GM23338 (cell line): ENCODE results near the gene SMOC1. TPM values are rescaled to one million over a fixed set of nuclear protein-coding genes. Genes with fewer than 3 reads are reported as not detected.

Source experiments
- ATAC-seq: fragments of 200-7000 bp; cut with Tn5 transposase; 3 replicates; pipeline ENCODE4 v1.9.1; 2020
- DNase-seq: peaks from one replicate; pipeline ENCODE4 v3.0.0-alpha.2; 2015; ENCODE audit warnings: low spot score
- H2AFZ ChIP-seq: fragments of 200-600 bp; sonication (generic); 2 replicates; pipeline ENCODE4 v1.8.0; 2016; ENCODE audit warnings: antibody characterized with exemption, mild to moderate bottlenecking, moderate library complexity
- H3F3A ChIP-seq: fragments of 200-600 bp; sonication (generic); replicated peaks from 2 replicates; pipeline ENCODE4 v1.8.0; 2017; ENCODE audit warnings: antibody characterized with exemption, mixed run types, low read depth
- H3K27ac ChIP-seq: fragments of 200-600 bp; sonication (generic); 2 replicates; pipeline ENCODE4 v1.6.1; 2016; ENCODE audit warnings: low read depth
- H3K27me3 ChIP-seq: fragments of 200-600 bp; sonication (generic); 2 replicates; pipeline ENCODE4 v1.8.0; 2016; ENCODE audit warnings: mild to moderate bottlenecking, mixed run types, moderate library complexity; ENCODE audit not compliant: insufficient read depth
- H3K36me3 ChIP-seq: fragments of 200-600 bp; sonication (generic); 2 replicates; pipeline ENCODE4 v1.8.0; 2016; ENCODE audit warnings: mild to moderate bottlenecking; ENCODE audit not compliant: insufficient read depth
- H3K4me1 ChIP-seq: fragments of 200-600 bp; sonication (generic); 2 replicates; pipeline ENCODE4 v1.8.0; 2016; ENCODE audit warnings: mild to moderate bottlenecking, moderate library complexity; ENCODE audit not compliant: insufficient read depth
- H3K4me2 ChIP-seq: fragments of 200-600 bp; sonication (generic); 2 replicates; pipeline ENCODE4 v1.7.1; 2017; ENCODE audit warnings: mixed run types
- H3K4me3 ChIP-seq: fragments of 200-600 bp; sonication (generic); 2 replicates; pipeline ENCODE4 v1.6.1; 2016; ENCODE audit warnings: mixed run types
- H3K79me2 ChIP-seq: fragments of 200-600 bp; sonication (generic); replicated peaks from 2 replicates; pipeline ENCODE4 v1.8.0; 2017; ENCODE audit warnings: mild to moderate bottlenecking; ENCODE audit not compliant: insufficient read depth
- H3K9me2 ChIP-seq: fragments of 200-600 bp; sonication (generic); 2 replicates; pipeline ENCODE4 v1.8.0; 2017; ENCODE audit not compliant: insufficient read depth
- H4K20me1 ChIP-seq: fragments of 200-600 bp; sonication (generic); replicated peaks from 2 replicates; pipeline ENCODE4 v1.8.0; 2017; ENCODE audit warnings: mild to moderate bottlenecking; ENCODE audit not compliant: insufficient read depth
- H3K27ac Mint-ChIP-seq: 2 replicates; pipeline ENCODE4 v1.8.0; 2020; ENCODE audit warnings: inconsistent platforms, mild to moderate bottlenecking, moderate library complexity, mixed read lengths
- H3K27me3 Mint-ChIP-seq: 3 replicates; pipeline ENCODE4 v1.8.0; 2022; ENCODE audit warnings: low read depth, mild to moderate bottlenecking, moderate library complexity, mixed read lengths, inconsistent platforms; ENCODE audit not compliant: insufficient read depth, poor library complexity
- H3K36me3 Mint-ChIP-seq: 3 replicates; pipeline ENCODE4 v1.8.0; 2021; ENCODE audit warnings: low read depth, mild to moderate bottlenecking, inconsistent platforms, moderate library complexity, mixed read lengths
- H3K4me1 Mint-ChIP-seq: 3 replicates; pipeline ENCODE4 v1.8.0; 2020; ENCODE audit warnings: mild to moderate bottlenecking, inconsistent platforms, mixed read lengths
- H3K4me3 Mint-ChIP-seq: 3 replicates; pipeline ENCODE4 v1.8.0; 2021; ENCODE audit warnings: moderate library complexity, mild to moderate bottlenecking, inconsistent platforms, mixed read lengths
- H3K9me3 Mint-ChIP-seq: 3 replicates; pipeline ENCODE4 v1.8.0; 2020; ENCODE audit warnings: moderate library complexity, mild to moderate bottlenecking, inconsistent platforms, mixed read lengths
- CREB1 ChIP-seq: fragments of 250-450 bp; sonication (Bioruptor Pico); IDR thresholded peaks from 2 replicates; pipeline ENCODE4 v1.5.0; 2020; ENCODE audit warnings: low read depth, mild to moderate bottlenecking, moderate library complexity
- EZH2 ChIP-seq: fragments of 200-600 bp; sonication (generic); IDR thresholded peaks from one replicate; pipeline ENCODE4 v1.8.0; 2017; ENCODE audit warnings: antibody characterized with exemption, mild to moderate bottlenecking, low read depth; ENCODE audit not compliant: unreplicated experiment
- EZH2phosphoT487 ChIP-seq: fragments of 200-600 bp; sonication (generic); IDR thresholded peaks from one replicate; pipeline ENCODE4 v1.8.1; 2018; ENCODE audit warnings: antibody characterized with exemption; ENCODE audit not compliant: unreplicated experiment
- NANOG ChIP-seq: IDR thresholded peaks from 2 replicates; pipeline ENCODE4 v1.6.1; 2016; ENCODE audit warnings: antibody characterized with exemption, borderline replicate concordance
- POLR2AphosphoS5 ChIP-seq: IDR thresholded peaks from 2 replicates; pipeline ENCODE4 v1.6.1; 2016; ENCODE audit warnings: antibody characterized with exemption, low read depth
- STAT1 ChIP-seq: IDR thresholded peaks from one replicate; pipeline ENCODE4 v1.6.1; 2016; ENCODE audit warnings: antibody characterized with exemption; ENCODE audit not compliant: unreplicated experiment
- ZNF114 ChIP-seq: fragments of 250-450 bp; sonication (Bioruptor Pico); IDR thresholded peaks from 2 replicates; pipeline ENCODE4 v1.5.0; 2020; ENCODE audit warnings: mild to moderate bottlenecking, moderate library complexity
- ZNF331 ChIP-seq: fragments of 250-450 bp; sonication (Bioruptor Pico); IDR thresholded peaks from 2 replicates; pipeline ENCODE4 v1.5.0; 2020; ENCODE audit warnings: low read depth, mild to moderate bottlenecking, moderate library complexity
- polyA plus RNA-seq: library from polyadenylated mRNA; unstranded; fragments of >200 nt; fragmentation: Nextera tagmentation; extraction: Ambion mirVana; gene quantifications from 2 replicates; pipeline ENCODE4 v1.2.1, GENCODE V29; 2016
- total RNA-seq: library from RNA; depleted of rRNA; stranded (reverse); fragments of >200 nt; shearing (Covaris generic); gene quantifications from 2 replicates; pipeline ENCODE4 v1.2.3, GENCODE V29; 2014
- TF ChIP-seq, protein P1 (sequence below): IDR thresholded peaks from one replicate; pipeline ENCODE4 v1.6.1; 2018; ENCODE audit warnings: antibody characterized with exemption; ENCODE audit not compliant: unreplicated experiment
- TF ChIP-seq, protein P2 (sequence below): IDR thresholded peaks from 2 replicates; pipeline ENCODE4 v1.6.1; 2016; ENCODE audit warnings: antibody characterized with exemption

The SMOC1 gene
- total and polyA plus RNA-seq, 2 experiments from 2014 or later, result 0.79 to 1.6 TPM

DNA sequence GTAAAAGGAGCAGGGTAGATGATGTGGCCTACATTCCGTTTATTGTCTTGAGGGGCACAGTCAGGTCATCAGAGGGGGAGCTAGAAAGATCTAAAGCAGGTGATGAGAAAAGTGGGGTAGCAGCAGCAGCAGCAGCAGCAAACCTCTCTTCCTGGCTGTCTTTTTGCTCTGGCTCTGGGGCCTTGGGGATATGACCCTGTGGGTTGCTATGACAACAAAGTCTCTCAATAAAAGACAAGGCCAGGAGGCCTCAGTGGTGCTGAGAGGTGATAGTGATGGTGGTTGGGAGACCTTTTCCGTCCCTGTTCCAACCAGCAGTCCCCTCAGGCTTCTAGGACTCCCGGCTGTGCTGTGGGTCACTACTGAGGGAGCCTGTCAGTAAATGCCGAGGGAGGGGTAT is 170.9 kb downstream of the SMOC1 start:
- Histone ChIP-seq H2AFZ (no peak overlapping the region), H3K27ac (no peak overlapping the region), H3F3A (no peaks in the 10 kb centered on the region), H3K4me3 (no peak overlapping the region), H3K36me3 (no peaks in the 10 kb centered on the region), H3K4me1 (peaks cover 16% of the 10 kb centered on the region), H3K9me2 (no peaks in the 10 kb centered on the region), H3K27me3 (no peaks in the 10 kb centered on the region), H3K4me2 (no peak overlapping the region), H3K79me2 (no peaks in the 10 kb centered on the region), H4K20me1 (no peaks in the 10 kb centered on the region)
- TF ChIP-seq EZH2 (no peak), NANOG (no peak), CREB1 (CRISPR knock-in tag) (no peak), EZH2phosphoT487 (no peak), ZNF114 (no peak), STAT1 (no peak), ZNF331 (no peak)
- TF ChIP-seq, protein P1, sequence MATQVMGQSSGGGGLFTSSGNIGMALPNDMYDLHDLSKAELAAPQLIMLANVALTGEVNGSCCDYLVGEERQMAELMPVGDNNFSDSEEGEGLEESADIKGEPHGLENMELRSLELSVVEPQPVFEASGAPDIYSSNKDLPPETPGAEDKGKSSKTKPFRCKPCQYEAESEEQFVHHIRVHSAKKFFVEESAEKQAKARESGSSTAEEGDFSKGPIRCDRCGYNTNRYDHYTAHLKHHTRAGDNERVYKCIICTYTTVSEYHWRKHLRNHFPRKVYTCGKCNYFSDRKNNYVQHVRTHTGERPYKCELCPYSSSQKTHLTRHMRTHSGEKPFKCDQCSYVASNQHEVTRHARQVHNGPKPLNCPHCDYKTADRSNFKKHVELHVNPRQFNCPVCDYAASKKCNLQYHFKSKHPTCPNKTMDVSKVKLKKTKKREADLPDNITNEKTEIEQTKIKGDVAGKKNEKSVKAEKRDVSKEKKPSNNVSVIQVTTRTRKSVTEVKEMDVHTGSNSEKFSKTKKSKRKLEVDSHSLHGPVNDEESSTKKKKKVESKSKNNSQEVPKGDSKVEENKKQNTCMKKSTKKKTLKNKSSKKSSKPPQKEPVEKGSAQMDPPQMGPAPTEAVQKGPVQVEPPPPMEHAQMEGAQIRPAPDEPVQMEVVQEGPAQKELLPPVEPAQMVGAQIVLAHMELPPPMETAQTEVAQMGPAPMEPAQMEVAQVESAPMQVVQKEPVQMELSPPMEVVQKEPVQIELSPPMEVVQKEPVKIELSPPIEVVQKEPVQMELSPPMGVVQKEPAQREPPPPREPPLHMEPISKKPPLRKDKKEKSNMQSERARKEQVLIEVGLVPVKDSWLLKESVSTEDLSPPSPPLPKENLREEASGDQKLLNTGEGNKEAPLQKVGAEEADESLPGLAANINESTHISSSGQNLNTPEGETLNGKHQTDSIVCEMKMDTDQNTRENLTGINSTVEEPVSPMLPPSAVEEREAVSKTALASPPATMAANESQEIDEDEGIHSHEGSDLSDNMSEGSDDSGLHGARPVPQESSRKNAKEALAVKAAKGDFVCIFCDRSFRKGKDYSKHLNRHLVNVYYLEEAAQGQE, result no peak
- TF ChIP-seq, protein P2, sequence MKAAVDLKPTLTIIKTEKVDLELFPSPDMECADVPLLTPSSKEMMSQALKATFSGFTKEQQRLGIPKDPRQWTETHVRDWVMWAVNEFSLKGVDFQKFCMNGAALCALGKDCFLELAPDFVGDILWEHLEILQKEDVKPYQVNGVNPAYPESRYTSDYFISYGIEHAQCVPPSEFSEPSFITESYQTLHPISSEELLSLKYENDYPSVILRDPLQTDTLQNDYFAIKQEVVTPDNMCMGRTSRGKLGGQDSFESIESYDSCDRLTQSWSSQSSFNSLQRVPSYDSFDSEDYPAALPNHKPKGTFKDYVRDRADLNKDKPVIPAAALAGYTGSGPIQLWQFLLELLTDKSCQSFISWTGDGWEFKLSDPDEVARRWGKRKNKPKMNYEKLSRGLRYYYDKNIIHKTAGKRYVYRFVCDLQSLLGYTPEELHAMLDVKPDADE, result no peak
- H3K27me3 Mint-ChIP-seq, result peaks cover 3% of the 10 kb centered on the region
- no peak overlapping the region for H3K27ac Mint-ChIP-seq
- no peaks in the 10 kb centered on the region for H3K9me3 Mint-ChIP-seq
- peaks cover 10% of the 10 kb centered on the region for H3K4me1 Mint-ChIP-seq
- H3K36me3 Mint-ChIP-seq, result no peaks in the 10 kb centered on the region
- H3K4me3 Mint-ChIP-seq, result no peak overlapping the region
- no peak for ATAC-seq
- DNase-seq, result no peak

DNA sequence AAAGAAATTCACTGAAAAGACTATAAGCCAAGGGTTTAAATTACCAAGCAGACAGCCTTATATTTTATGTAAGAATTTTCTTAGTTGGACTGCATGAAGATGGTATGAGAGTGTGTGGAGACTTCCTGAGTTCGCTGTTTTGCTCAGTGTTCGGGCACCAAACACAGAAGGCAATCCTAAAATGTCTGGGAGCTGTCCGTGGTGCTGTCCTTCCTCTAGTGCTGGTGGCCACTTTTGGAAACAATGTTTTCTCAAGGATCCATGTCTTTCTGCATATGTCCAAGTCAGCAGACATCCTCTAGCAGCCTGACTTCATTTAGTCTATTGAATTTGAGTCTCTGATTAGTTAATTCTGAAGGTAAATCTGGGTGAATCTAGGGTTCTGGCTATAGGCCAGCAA is 173.8 kb downstream of the SMOC1 start:
- Mint-ChIP-seq H3K4me3 (no peak overlapping the region), H3K4me1 (peaks cover 8% of the 10 kb centered on the region), H3K27me3 (no peaks in the 10 kb centered on the region), H3K36me3 (no peaks in the 10 kb centered on the region), H3K9me3 (no peaks in the 10 kb centered on the region), H3K27ac (no peak overlapping the region)
- Histone ChIP-seq H3K4me2 (no peak overlapping the region), H3K27ac (no peak overlapping the region), H3K4me3 (no peak overlapping the region), H4K20me1 (no peaks in the 10 kb centered on the region), H2AFZ (no peak overlapping the region), H3K36me3 (no peaks in the 10 kb centered on the region), H3K9me2 (0 out of 2 replicates have a peak, but pooled peaks cover under 1% of the 10 kb centered on the region), H3F3A (no peaks in the 10 kb centered on the region), H3K27me3 (no peaks in the 10 kb centered on the region), H3K79me2 (no peaks in the 10 kb centered on the region), H3K4me1 (peaks cover 16% of the 10 kb centered on the region)
- ATAC-seq, result peak; percentile 57
- peak; percentile 76 for DNase-seq
- TF ChIP-seq POLR2AphosphoS5 (no peak), EZH2 (no peak), NANOG (no peak)
- TF ChIP-seq, protein P1, result peak; percentile 89
